H1 (cell line): ENCODE measurements around the gene CDCA5. TPM values are rescaled to one million over a fixed set of nuclear protein-coding genes. Genes with fewer than 3 reads are reported as not detected.

ENCODE experiments used
- CTCF ChIA-PET: fragments of 300-600 bp; sonication (Branson Sonifier 250); formaldehyde crosslinking; loops from one replicate; lab custom pipeline; 2021; ENCODE audit not compliant: partially characterized antibody; lab: Charles Lee
- POLR2A ChIA-PET: fragments of 300-600 bp; sonication (Branson Sonifier 250); formaldehyde crosslinking; loops from one replicate; lab custom pipeline; 2021; ENCODE audit warnings: inconsistent platforms; ENCODE audit not compliant: partially characterized antibody; lab: Charles Lee
- DNase-seq, 2 experiments: peaks; one replicate each; pipeline versions ENCODE4 v3.0.0 to v3.0.0-alpha.2; 2010 to 2022; ENCODE audit warnings: low spot score in 2 of 2, low read depth in 1 of 2, mixed read lengths in 1 of 2
- FAIRE-seq: peaks from 2 replicates; lab custom pipeline; 2011; peaks lifted over from hg19 to GRCh38; lab: Jason Lieb, UNC
- H2AFZ ChIP-seq: 2 replicates; pipeline ENCODE4 v1.8.1; 2012; ENCODE audit warnings: low read length, inconsistent platforms
- H2AK5ac ChIP-seq: 2 replicates; pipeline ENCODE4 v1.6.1; 2013; ENCODE audit warnings: low read depth, low read length
- H2BK120ac ChIP-seq: replicated peaks from 2 replicates; pipeline ENCODE3; 2013; ENCODE audit warnings: low read depth, low read length, inconsistent platforms
- H2BK12ac ChIP-seq: 2 replicates; pipeline ENCODE4 v1.6.1; 2013; ENCODE audit warnings: low read depth, low read length
- H2BK15ac ChIP-seq: 2 replicates; pipeline ENCODE4 v1.6.1; 2013; ENCODE audit warnings: low read length
- H2BK20ac ChIP-seq: 2 replicates; pipeline ENCODE4 v1.6.1; 2013; ENCODE audit warnings: low read length
- H2BK5ac ChIP-seq: 2 replicates; pipeline ENCODE4 v1.6.1; 2013; ENCODE audit warnings: low read depth, low read length
- H3K14ac ChIP-seq: 2 replicates; pipeline ENCODE4 v1.6.1; 2013; ENCODE audit warnings: inconsistent platforms; ENCODE audit not compliant: insufficient read length
- H3K18ac ChIP-seq: 2 replicates; pipeline ENCODE4 v1.6.1; 2013; ENCODE audit warnings: low read length; ENCODE audit errors: extremely low read depth
- H3K23ac ChIP-seq: 2 replicates; pipeline ENCODE4 v1.6.1; 2013; ENCODE audit warnings: inconsistent platforms; ENCODE audit not compliant: insufficient read length
- H3K23me2 ChIP-seq: 2 replicates; pipeline ENCODE4 v1.6.1; 2013; ENCODE audit warnings: low read depth, low read length
- H3K27ac ChIP-seq: 2 replicates; pipeline ENCODE4 v1.6.1; 2011; ENCODE audit warnings: low read depth, low read length, inconsistent platforms
- H3K27me3 ChIP-seq, 4 experiments: replicated peaks in 1 of 4; 1 replicate in 1 of 4; 2 replicates in 3 of 4; pipeline versions ENCODE4 v1.6.1 to v1.8.1; 2011 to 2013; ENCODE audit warnings: low read length in 3 of 4, mild to moderate bottlenecking in 3 of 4, inconsistent platforms in 2 of 4, mixed read lengths in 2 of 4, moderate library complexity in 1 of 4; ENCODE audit not compliant: control insufficient read depth in 3 of 4, insufficient read depth in 3 of 4; ENCODE audit errors: extremely low read depth in 1 of 4
- H3K36me3 ChIP-seq, 4 experiments: 2 replicates each; pipeline versions ENCODE4 v1.6.1 to v1.8.1; 2011 to 2013; ENCODE audit warnings: mild to moderate bottlenecking in 4 of 4, low read length in 3 of 4, moderate library complexity in 2 of 4, control low read depth in 1 of 4, inconsistent platforms in 1 of 4; ENCODE audit not compliant: insufficient read depth in 4 of 4, control insufficient read depth in 2 of 4
- H3K4ac ChIP-seq: replicated peaks from 2 replicates; pipeline ENCODE3; 2013; ENCODE audit warnings: low read length, low read depth, mixed read lengths, inconsistent platforms; ENCODE audit not compliant: insufficient read length
- H3K4me1 ChIP-seq, 4 experiments: replicated peaks in 1 of 4; 1 replicate in 1 of 4; 2 replicates in 3 of 4; pipeline versions ENCODE4 v1.6.1 to v1.8.1; 2011 to 2013; ENCODE audit warnings: low read length in 3 of 4, inconsistent platforms in 2 of 4, mixed read lengths in 1 of 4; ENCODE audit not compliant: insufficient read depth in 4 of 4, control insufficient read depth in 3 of 4
- H3K4me2 ChIP-seq, 2 experiments: 2 replicates each; pipeline versions ENCODE4 v1.6.1 to v1.8.1; 2011 to 2013; ENCODE audit warnings: low read depth in 2 of 2, low read length in 2 of 2, control low read depth in 1 of 2, inconsistent platforms in 1 of 2, mild to moderate bottlenecking in 1 of 2; ENCODE audit not compliant: insufficient read depth in 1 of 2
- H3K4me3 ChIP-seq, 4 experiments: fragments of 200-600, 300-600 bp in 1 of 4; sonication (generic), shearing (Covaris generic), sonication (Bioruptor Twin) in 1 of 4; 2 replicates each; pipeline versions ENCODE4 v1.5.1 to v1.8.1; 2011 to 2016; ENCODE audit warnings: low read length in 4 of 4, low read depth in 3 of 4, control low read depth in 2 of 4, inconsistent platforms in 2 of 4, mild to moderate bottlenecking in 2 of 4, mixed read lengths in 1 of 4, moderate library complexity in 1 of 4; ENCODE audit not compliant: insufficient read depth in 2 of 4; ENCODE audit errors: extremely low read depth in 1 of 4
- H3K56ac ChIP-seq: replicated peaks from 2 replicates; pipeline ENCODE3; 2013; ENCODE audit warnings: low read depth, mild to moderate bottlenecking, mixed read lengths, low read length, inconsistent platforms; ENCODE audit not compliant: insufficient read length
- H3K79me1 ChIP-seq: 2 replicates; pipeline ENCODE4 v1.6.1; 2013; ENCODE audit warnings: low read depth, low read length, control low read depth
- H3K79me2 ChIP-seq, 2 experiments: 2 replicates each; pipeline versions ENCODE4 v1.6.1 to v1.8.1; 2012 to 2013; ENCODE audit warnings: low read length in 2 of 2, mild to moderate bottlenecking in 2 of 2, inconsistent platforms in 1 of 2; ENCODE audit not compliant: insufficient read depth in 2 of 2, control insufficient read depth in 1 of 2
- H3K9ac ChIP-seq, 4 experiments: replicated peaks in 1 of 4; 1 replicate in 1 of 4; 2 replicates in 3 of 4; pipeline versions ENCODE4 v1.6.1 to v1.8.1; 2011 to 2013; ENCODE audit warnings: low read depth in 3 of 4, low read length in 3 of 4, control low read depth in 2 of 4, mild to moderate bottlenecking in 2 of 4, moderate library complexity in 2 of 4, inconsistent platforms in 1 of 4; ENCODE audit errors: extremely low read depth in 1 of 4
- H3K9me3 ChIP-seq, 2 experiments: 2 replicates each; pipeline versions ENCODE4 v1.6.1 to v1.8.1; 2012 to 2013; ENCODE audit warnings: mild to moderate bottlenecking in 2 of 2, moderate library complexity in 2 of 2, control low read depth in 1 of 2, inconsistent platforms in 1 of 2, low read depth in 1 of 2, low read length in 1 of 2, mixed read lengths in 1 of 2; ENCODE audit not compliant: insufficient read depth in 2 of 2
- H4K20me1 ChIP-seq, 2 experiments: replicated peaks in 1 of 2; 2 replicates each; pipeline versions ENCODE3 to v1.8.1; 2011 to 2013; ENCODE audit warnings: inconsistent platforms in 2 of 2, low read length in 2 of 2, mild to moderate bottlenecking in 1 of 2; ENCODE audit not compliant: insufficient read depth in 2 of 2, control insufficient read depth in 1 of 2
- H4K5ac ChIP-seq: 2 replicates; pipeline ENCODE4 v1.6.1; 2013; ENCODE audit warnings: low read length, low read depth, mixed read lengths, inconsistent platforms; ENCODE audit not compliant: insufficient read length
- H4K8ac ChIP-seq: 2 replicates; pipeline ENCODE4 v1.8.0; 2013; ENCODE audit warnings: mild to moderate bottlenecking, moderate library complexity, low read length, inconsistent platforms; ENCODE audit not compliant: insufficient read depth; ENCODE audit errors: extremely low read depth
- H4K91ac ChIP-seq: replicated peaks from 2 replicates; pipeline ENCODE3; 2013; ENCODE audit warnings: low read length, mixed read lengths, inconsistent platforms; ENCODE audit not compliant: insufficient read length
- BACH1 ChIP-seq: IDR thresholded peaks from 2 replicates; pipeline ENCODE4 v1.6.1; 2012; ENCODE audit warnings: low read length, improper control_type of control experiment
- BRCA1 ChIP-seq: IDR thresholded peaks from 2 replicates; pipeline ENCODE4 v1.6.1; 2012; ENCODE audit warnings: low read depth, low read length, improper control_type of control experiment
- JUND ChIP-seq: IDR thresholded peaks from 2 replicates; pipeline ENCODE4 v1.6.1; 2011; ENCODE audit warnings: mild to moderate bottlenecking, improper control_type of control experiment, low read length
- KDM1A ChIP-seq: fragments of 200-600, 300-600 bp; sonication (generic); IDR thresholded peaks from 2 replicates; pipeline ENCODE4 v1.7.1; 2016; ENCODE audit warnings: mild to moderate bottlenecking, low read length, borderline replicate concordance
- NRF1 ChIP-seq: IDR thresholded peaks from 2 replicates; pipeline ENCODE4 v1.6.1; 2011; ENCODE audit warnings: mild to moderate bottlenecking, low read depth, low read length, improper control_type of control experiment
- SIX5 ChIP-seq: IDR thresholded peaks from 2 replicates; pipeline ENCODE4 v1.6.1; 2011; ENCODE audit warnings: mild to moderate bottlenecking, low read depth, low read length
- TBP ChIP-seq: IDR thresholded peaks from 2 replicates; pipeline ENCODE4 v1.6.1; 2011; ENCODE audit warnings: low read depth, low read length, improper control_type of control experiment
- TCF12 ChIP-seq: IDR thresholded peaks from 2 replicates; pipeline ENCODE4 v1.6.1; 2011; ENCODE audit warnings: low read depth, mild to moderate bottlenecking, low read length
- TEAD4 ChIP-seq: IDR thresholded peaks from 2 replicates; pipeline ENCODE4 v1.6.1; 2012; ENCODE audit warnings: low read depth, low read length, inconsistent platforms, mixed read lengths
- WGBS, 2 experiments: shearing (Covaris generic) in 1 of 2; methylation state at CpG; one replicate each; pipeline versions ENCODE4 v1.1.6 to v1.1.7; 2013 to 2015; ENCODE audit warnings: low lambda C conversion rate in 2 of 2, mixed read lengths in 2 of 2, inconsistent platforms in 1 of 2, low coverage in 1 of 2, missing lambda C conversion rate in 1 of 2; ENCODE audit not compliant: insufficient replicate concordance in 2 of 2, insufficient coverage in 1 of 2, insufficient read length in 1 of 2; ENCODE audit errors: extremely low coverage in 1 of 2, missing lambda C conversion rate in 1 of 2; 5-methylcytosine and 5-hydroxymethylcytosine counted together
- polyA plus RNA-seq, 7 experiments: library from polyadenylated mRNA; depleted of rRNA in 3 of 7; stranded (reverse) in 5 of 7; unstranded in 2 of 7; fragments of >200 nt in 5 of 7; fragments of 200-250 nt in 2 of 7; gene quantifications; 1 replicate in 5 of 7; 2 replicates in 1 of 7; 4 replicates in 1 of 7; pipeline versions ENCODE4 v1.2.1 to v1.2.3, GENCODE V29; 2011 to 2013; ENCODE audit warnings: missing spikeins in 2 of 7, mixed read lengths in 2 of 7
- total RNA-seq: library from RNA; stranded (reverse); fragmentation: NEBNext Ultra II Directional; extraction: Animal tissue kit (Norgen Biotek cat#: 25700); gene quantifications from 2 replicates; pipeline ENCODE4 v1.2.1, GENCODE V29; 2021

The CDCA5 gene
- total and polyA plus RNA-seq, 2 of the 8 experiments (the other 6 are each of a cell fraction or from before 2014, with no cell fraction given): 39.2 to 87.0 TPM

- H3K56ac ChIP-seq: no peak overlapping the region
- H3K4ac ChIP-seq: no peak overlapping the region
- ChIA-PET CTCF (interaction anchor here (0.7 to 1.6 kb wide), 4 partner anchors 13 to 66 kb away, joined by 3 to 5 read pairs (median 4); no protein-coding TSS in a partner anchor), POLR2A (no interaction called here)
- no peak overlapping the region for H4K8ac ChIP-seq
- no peak overlapping the region for H3K4me2 ChIP-seq
- no peak for FAIRE-seq
- no peak overlapping the region for H3K4me3 ChIP-seq
- H3K18ac ChIP-seq: no peak overlapping the region
- H3K4me1 ChIP-seq: peaks cover 0 to 10% (median 7%) of the 10 kb centered on the region in 4 experiments; a peak in 5 of 7 replicates
- no peak overlapping the region for H2BK15ac ChIP-seq
- peaks cover 0 to 9% (median 3%) of the 10 kb centered on the region in 4 experiments; a peak in 3 of 7 replicates for H3K27me3 ChIP-seq
- H3K36me3 ChIP-seq: no peaks in the 10 kb centered on the region
- no peak overlapping the region for H3K9ac ChIP-seq
- H2AFZ ChIP-seq: no peak overlapping the region
- no peak overlapping the region for H3K27ac ChIP-seq
- H3K79me1 ChIP-seq: no peaks in the 10 kb centered on the region
- no peak overlapping the region for H2BK5ac ChIP-seq
- H2BK20ac ChIP-seq: no peak overlapping the region
- H3K79me2 ChIP-seq: no peaks in the 10 kb centered on the region
- no peak overlapping the region for H2BK120ac ChIP-seq
- DNase-seq: no peak
- 83% methylated on average over 8 of the region's 9 CpGs; no CpG with 5 or more reads in 1 of the 2 experiments for WGBS, 2 experiments
- no peak overlapping the region for H3K14ac ChIP-seq
- H4K91ac ChIP-seq: no peak overlapping the region
- no peak overlapping the region for H4K5ac ChIP-seq
- no peaks in the 10 kb centered on the region; the same call in 1 of the 2 replicates for H3K23me2 ChIP-seq
- H2BK12ac ChIP-seq: no peak overlapping the region
- H4K20me1 ChIP-seq: no peaks in the 10 kb centered on the region
- H3K9me3 ChIP-seq: no peaks in the 10 kb centered on the region
- H3K23ac ChIP-seq: no peak overlapping the region
- no peak for TF ChIP-seq TCF12
- TF ChIP-seq TBP: no peak
- no peak for TF ChIP-seq KDM1A
- TF ChIP-seq TEAD4: no peak
- no peak for TF ChIP-seq SIX5
- TF ChIP-seq BRCA1: no peak
- TF ChIP-seq JUND: no peak
- no peak for TF ChIP-seq BACH1
- TF ChIP-seq NRF1: no peak
- no peak overlapping the region for H2AK5ac ChIP-seq
Measured at GRCh38 chr11:65051398-65051858, 32.4 kb downstream of the CDCA5 start.
